ENCODE results near the gene PYGM. TPM values are rescaled to one million over a fixed set of nuclear protein-coding genes. Genes with fewer than 3 reads are reported as not detected.

Gene PYGM
- total and polyA plus RNA-seq, 3 donors from 2014 or later = 12.1 to 14.4 (median 14.2) TPM

GRCh38 chr11:64723907-64724862, 35.6 kb downstream of the PYGM start:
- intact Hi-C loops (cut with DNase I; ENCODE audit: low total_unique reads) = loop anchor here (10.0 kb wide), 1 partner anchor 179 kb away; no protein-coding TSS in a partner anchor
- peaks cover 8% of the 10 kb centered on the region for H3K4me1 ChIP-seq
- DNase-seq = no peak
- no peaks in the 10 kb centered on the region for H3K36me3 ChIP-seq (ENCODE audit: low read depth, missing control alignments)
- no peaks in the 10 kb centered on the region for H3K27me3 ChIP-seq
- H3K27ac ChIP-seq = peak overlapping the region in 1 of 2 donors; percentile 12
- no peaks in the 10 kb centered on the region for H3K9me3 ChIP-seq
- H3K4me3 ChIP-seq = peak overlapping the region in 1 of 2 donors; percentile 71
- TF ChIP-seq, protein P1, sequence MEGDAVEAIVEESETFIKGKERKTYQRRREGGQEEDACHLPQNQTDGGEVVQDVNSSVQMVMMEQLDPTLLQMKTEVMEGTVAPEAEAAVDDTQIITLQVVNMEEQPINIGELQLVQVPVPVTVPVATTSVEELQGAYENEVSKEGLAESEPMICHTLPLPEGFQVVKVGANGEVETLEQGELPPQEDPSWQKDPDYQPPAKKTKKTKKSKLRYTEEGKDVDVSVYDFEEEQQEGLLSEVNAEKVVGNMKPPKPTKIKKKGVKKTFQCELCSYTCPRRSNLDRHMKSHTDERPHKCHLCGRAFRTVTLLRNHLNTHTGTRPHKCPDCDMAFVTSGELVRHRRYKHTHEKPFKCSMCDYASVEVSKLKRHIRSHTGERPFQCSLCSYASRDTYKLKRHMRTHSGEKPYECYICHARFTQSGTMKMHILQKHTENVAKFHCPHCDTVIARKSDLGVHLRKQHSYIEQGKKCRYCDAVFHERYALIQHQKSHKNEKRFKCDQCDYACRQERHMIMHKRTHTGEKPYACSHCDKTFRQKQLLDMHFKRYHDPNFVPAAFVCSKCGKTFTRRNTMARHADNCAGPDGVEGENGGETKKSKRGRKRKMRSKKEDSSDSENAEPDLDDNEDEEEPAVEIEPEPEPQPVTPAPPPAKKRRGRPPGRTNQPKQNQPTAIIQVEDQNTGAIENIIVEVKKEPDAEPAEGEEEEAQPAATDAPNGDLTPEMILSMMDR (IDR thresholded peaks at IDR 0.05) = no peak
- no peak for TF ChIP-seq POLR2A (IDR thresholded peaks at IDR 0.05)
- WGBS, 2 donors = 60 to 64% methylated on average over 7 to 9 of the region's 9 CpGs

- no peak for TF ChIP-seq POLR2A (IDR thresholded peaks at IDR 0.05)
- TF ChIP-seq, protein P1 (IDR thresholded peaks at IDR 0.05) = peak; percentile 89 to 98 (median 92)
- Histone ChIP-seq H3K9me3 (no peaks in the 10 kb centered on the region), H3K27ac (peak within 1 kb of the TSS; percentile 12 to 84), H3K27me3 (no peaks in the 10 kb centered on the region), H3K4me1 (peaks cover 8% of the 10 kb centered on the region), H3K4me3 (peak within 1 kb of the TSS; percentile 69 to 71), H3K36me3 (ENCODE audit: low read depth, missing control alignments) (no peaks in the 10 kb centered on the region)
- DNase-seq = peak; percentile 91
- intact Hi-C loops (cut with DNase I; ENCODE audit: low total_unique reads) = loop anchor here (10.0 kb wide), 1 partner anchor 179 kb away; no protein-coding TSS in a partner anchor
- 3 to 12% methylated on average over 8 to 59 of the region's 66 CpGs for WGBS, 2 donors
Measured at GRCh38 chr11:64723117-64723906, 36.5 kb downstream of the PYGM start, which contains the start of gene NRXN2. TSS of gene NRXN2 (minus strand) at chr11:64723197. CDS start at chr11:64713699, 9,498 bp downstream.

DNA sequence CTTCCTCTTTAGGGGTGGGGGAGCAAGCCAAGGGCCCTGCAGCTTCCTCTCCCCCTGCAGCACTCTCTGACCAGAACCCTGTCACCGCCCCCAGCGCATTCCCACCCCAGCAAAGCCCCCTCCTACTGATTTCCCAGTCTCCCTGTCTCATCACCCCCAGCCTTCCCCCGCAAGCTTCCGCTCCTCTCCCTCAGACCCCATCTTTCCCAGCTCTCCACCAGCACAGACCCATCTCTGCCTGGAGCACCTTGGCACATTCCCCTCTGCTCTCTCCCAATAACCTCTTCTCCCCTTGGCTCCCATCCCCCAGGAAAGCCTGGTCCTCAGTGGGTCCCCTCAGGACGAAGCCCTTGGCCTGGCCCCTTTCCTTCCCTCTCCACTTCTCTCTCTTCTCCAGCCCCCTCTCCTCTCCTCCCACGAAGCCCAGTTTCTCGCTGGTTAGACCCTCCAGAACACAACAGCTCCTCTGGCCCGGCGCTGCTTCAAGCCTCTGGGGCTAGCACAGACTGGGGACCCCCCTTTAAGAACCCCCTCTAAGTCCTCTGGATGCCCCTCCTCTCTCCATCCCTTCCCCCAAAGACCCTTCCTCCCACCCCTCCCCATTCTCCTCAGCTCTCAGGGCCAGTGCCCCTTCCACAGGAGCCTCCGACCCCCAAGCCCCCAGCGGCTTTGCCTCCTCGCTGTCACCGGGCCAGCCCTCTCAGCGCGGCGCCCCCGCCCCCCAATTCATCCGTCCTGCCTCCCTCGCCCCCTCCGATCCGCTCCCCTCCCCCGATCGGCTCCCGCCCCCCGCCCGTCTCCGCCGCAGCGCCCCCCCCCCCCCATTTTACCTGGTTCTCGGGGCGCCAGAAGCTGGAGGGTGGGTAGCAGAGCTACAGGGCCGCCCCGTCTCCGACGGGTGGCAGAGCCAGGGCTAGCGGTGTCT, 37.4 kb downstream of the PYGM start:
- no peaks in the 10 kb centered on the region for H3K36me3 ChIP-seq (ENCODE audit: low read depth, missing control alignments)
- peaks cover 8% of the 10 kb centered on the region for H3K4me1 ChIP-seq
- TF ChIP-seq POLR2A (IDR thresholded peaks at IDR 0.05) = no peak
- TF ChIP-seq, protein P1 (IDR thresholded peaks at IDR 0.05) = no peak
- intact Hi-C loops (cut with DNase I; ENCODE audit: low total_unique reads) = loop anchor here (10.0 kb wide), 1 partner anchor 178 kb away; no protein-coding TSS in a partner anchor
- DNase-seq = no peak
- H3K27ac ChIP-seq = no peak overlapping the region
- peak overlapping the region; percentile 69 to 71 for H3K4me3 ChIP-seq
- H3K9me3 ChIP-seq = no peaks in the 10 kb centered on the region
- no peaks in the 10 kb centered on the region for H3K27me3 ChIP-seq
- WGBS, 2 donors = 11 to 23% methylated on average over 17 to 19 of the region's 36 CpGs

GRCh38 chr11:64721359-64721699, 38.4 kb downstream of the PYGM start:
- no peaks in the 10 kb centered on the region for H3K27me3 ChIP-seq
- no peaks in the 10 kb centered on the region for H3K9me3 ChIP-seq
- H3K4me1 ChIP-seq = peaks cover 6% of the 10 kb centered on the region
- no peak for DNase-seq
- H3K4me3 ChIP-seq = no peak overlapping the region
- no peaks in the 10 kb centered on the region for H3K36me3 ChIP-seq (ENCODE audit: low read depth, missing control alignments)
- 70 to 76% methylated on average over 2 to 3 of the region's 3 CpGs for WGBS, 2 donors
- TF ChIP-seq, protein P1 (IDR thresholded peaks at IDR 0.05) = no peak
- no peak for TF ChIP-seq POLR2A (IDR thresholded peaks at IDR 0.05)
- intact Hi-C loops (cut with DNase I; ENCODE audit: low total_unique reads) = loop anchor here (10.0 kb wide), 1 partner anchor 177 kb away; no protein-coding TSS in a partner anchor
- H3K27ac ChIP-seq = no peak overlapping the region

All from testis (tissue), 3 donors.